Ascending aorta (tissue), 2 donors: ENCODE data around the gene RNF222. TPM values are rescaled to one million over a fixed set of nuclear protein-coding genes. Genes with fewer than 3 reads are reported as not detected.

ENCODE experiments used
- DNase-seq, 2 donors: peaks; one replicate each; pipeline ENCODE4 v3.0.0-alpha.2; 2019; ENCODE audit warnings: low spot score in 2 of 2
- H3K27ac ChIP-seq, 2 donors: fragments of 200-600 bp; sonication (generic); one replicate each; pipeline ENCODE4 v1.5.1; 2016 to 2017; ENCODE audit warnings: mild to moderate bottlenecking in 1 of 2
- H3K27me3 ChIP-seq: fragments of 200-600 bp; sonication (generic); one replicate; pipeline ENCODE4 v1.5.1; 2017
- H3K36me3 ChIP-seq, 2 donors: fragments of 200-600 bp; sonication (generic); one replicate each; pipeline ENCODE4 v1.5.1; 2016
- H3K4me1 ChIP-seq, 2 donors: fragments of 200-600 bp; sonication (generic); one replicate each; pipeline ENCODE4 v1.5.1; 2016 to 2017; ENCODE audit warnings: mild to moderate bottlenecking in 1 of 2
- H3K4me3 ChIP-seq, 2 donors: fragments of 200-600 bp; sonication (generic); one replicate each; pipeline ENCODE4 v1.5.1; 2016 to 2017; ENCODE audit warnings: mild to moderate bottlenecking in 1 of 2
- H3K9me3 ChIP-seq, 2 donors: fragments of 200-600 bp; sonication (generic); one replicate each; pipeline ENCODE4 v1.5.1; 2016
- intact Hi-C: fragments of 100-400 bp; cut with DNase I; formaldehyde crosslinking; loops from one replicate; pipeline ENCODE4 v1.15.1; 2023
- total RNA-seq: library from RNA; depleted of rRNA; stranded (reverse); fragments of >200 nt; gene quantifications from one replicate; pipeline ENCODE4 v1.1.0, GENCODE V29; 2016
- TF ChIP-seq, protein P1 (sequence below), 3 experiments: fragments of 200-600 bp in 2 of 3; fragments of 450-650 bp in 1 of 3; sonication (generic) in 2 of 3; IDR thresholded peaks; one replicate each; pipeline ENCODE4 v1.5.1; 2016 to 2019; ENCODE audit warnings: antibody characterized with exemption in 3 of 3, mild to moderate bottlenecking in 1 of 3, moderate library complexity in 1 of 3

RNF222 gene
- total RNA-seq, 1 donor from 2014 or later: not detected

- no peaks in the 10 kb centered on the region for H3K27me3 ChIP-seq
- intact Hi-C loops: no loop called here
- DNase-seq: no peak
- no peak overlapping the region for H3K27ac ChIP-seq
- TF ChIP-seq, protein P1, sequence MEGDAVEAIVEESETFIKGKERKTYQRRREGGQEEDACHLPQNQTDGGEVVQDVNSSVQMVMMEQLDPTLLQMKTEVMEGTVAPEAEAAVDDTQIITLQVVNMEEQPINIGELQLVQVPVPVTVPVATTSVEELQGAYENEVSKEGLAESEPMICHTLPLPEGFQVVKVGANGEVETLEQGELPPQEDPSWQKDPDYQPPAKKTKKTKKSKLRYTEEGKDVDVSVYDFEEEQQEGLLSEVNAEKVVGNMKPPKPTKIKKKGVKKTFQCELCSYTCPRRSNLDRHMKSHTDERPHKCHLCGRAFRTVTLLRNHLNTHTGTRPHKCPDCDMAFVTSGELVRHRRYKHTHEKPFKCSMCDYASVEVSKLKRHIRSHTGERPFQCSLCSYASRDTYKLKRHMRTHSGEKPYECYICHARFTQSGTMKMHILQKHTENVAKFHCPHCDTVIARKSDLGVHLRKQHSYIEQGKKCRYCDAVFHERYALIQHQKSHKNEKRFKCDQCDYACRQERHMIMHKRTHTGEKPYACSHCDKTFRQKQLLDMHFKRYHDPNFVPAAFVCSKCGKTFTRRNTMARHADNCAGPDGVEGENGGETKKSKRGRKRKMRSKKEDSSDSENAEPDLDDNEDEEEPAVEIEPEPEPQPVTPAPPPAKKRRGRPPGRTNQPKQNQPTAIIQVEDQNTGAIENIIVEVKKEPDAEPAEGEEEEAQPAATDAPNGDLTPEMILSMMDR (IDR thresholded peaks at IDR 0.05): no peak
- H3K4me3 ChIP-seq: no peak overlapping the region
- H3K36me3 ChIP-seq: no peaks in the 10 kb centered on the region
- H3K9me3 ChIP-seq: no peaks in the 10 kb centered on the region
- H3K4me1 ChIP-seq: no peaks in the 10 kb centered on the region
Measured at GRCh38 chr17:8345052-8345690, 52.5 kb downstream of the RNF222 start.

DNA sequence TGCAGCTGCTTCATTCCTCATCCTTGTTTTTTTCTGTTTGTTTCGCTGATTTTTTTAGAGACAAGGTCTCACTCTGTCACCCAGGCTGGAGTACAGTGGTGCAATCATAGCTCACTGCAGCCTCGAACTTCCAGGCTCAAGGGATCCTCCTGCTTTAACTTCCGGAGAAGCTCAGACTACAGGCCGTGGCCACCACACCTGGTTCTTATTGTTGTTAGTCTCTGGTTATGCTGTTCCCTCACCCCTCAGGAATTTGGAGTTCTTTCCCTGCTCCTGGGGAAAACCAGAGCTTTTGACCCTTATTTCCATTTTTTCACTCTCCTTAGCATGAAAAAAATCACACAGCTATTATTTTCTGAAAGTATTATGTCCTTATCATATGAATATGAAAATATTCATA lies 56.2 kb downstream of the RNF222 start:
- no peak overlapping the region for H3K4me3 ChIP-seq
- no peaks in the 10 kb centered on the region for H3K27me3 ChIP-seq
- no peak for DNase-seq
- no peak overlapping the region for H3K27ac ChIP-seq
- no peaks in the 10 kb centered on the region for H3K9me3 ChIP-seq
- TF ChIP-seq, protein P1 (IDR thresholded peaks at IDR 0.05): no peak
- no peaks in the 10 kb centered on the region for H3K36me3 ChIP-seq
- H3K4me1 ChIP-seq: no peaks in the 10 kb centered on the region
- intact Hi-C loops: no loop called here

Other genes starting within 250 kb of the RNF222 start
- 178 TPM for gene PER1, start 245.4 kb downstream of the RNF222 start, total RNA-seq
- gene VAMP2, start 234.9 kb downstream of the RNF222 start, total RNA-seq: 28.3 TPM
- gene TMEM107, start 221.4 kb downstream of the RNF222 start, total RNA-seq: 1.6 TPM
- gene BORCS6, start 207.6 kb downstream of the RNF222 start, total RNA-seq: 29.5 TPM
- gene AURKB, start 187.3 kb downstream of the RNF222 start, total RNA-seq: not detected
- 18.8 TPM for gene CTC1, start 149.8 kb downstream of the RNF222 start, total RNA-seq
- gene PFAS, start 148.5 kb downstream of the RNF222 start, total RNA-seq: 108 TPM
- 15.5 TPM for gene RANGRF, start 109.2 kb downstream of the RNF222 start, total RNA-seq
- gene SLC25A35, start 102.4 kb downstream of the RNF222 start, total RNA-seq: 0.53 TPM
- 321 TPM for gene ARHGEF15, start 87.6 kb downstream of the RNF222 start, total RNA-seq
- not detected for gene ODF4, start 58.0 kb downstream of the RNF222 start, total RNA-seq
- gene RPL26, start 14.6 kb downstream of the RNF222 start, total RNA-seq: 1,547 TPM
- 103 TPM for gene NDEL1, start 38.1 kb upstream of the RNF222 start, total RNA-seq
- gene MYH10, start 232.9 kb upstream of the RNF222 start, total RNA-seq: 378 TPM